Right renal pelvis (tissue), 4 donors: ENCODE measurements around the gene ZNF648. TPM values are rescaled to one million over a fixed set of nuclear protein-coding genes. Genes with fewer than 3 reads are reported as not detected.
A peak's percentile ranks its signal among the peaks of the same experiment; 100 is the strongest.
"Not testable (repeated sequence)": the region's sequence is repeated elsewhere in the genome, so short reads cannot be mapped to it uniquely, and the experiment has no call there.

Experiments used
- DNase-seq, 4 donors: peaks; one replicate each; pipeline ENCODE4 v3.0.0-alpha.2; 2013; ENCODE audit warnings: low read depth in 4 of 4, low spot score in 3 of 4, missing footprints in 1 of 4
- polyA plus RNA-seq, 4 donors: library from polyadenylated mRNA; unstranded; fragments of 120-200 nt; gene quantifications; one replicate each; pipeline ENCODE4 v1.2.1, GENCODE V29; 2013; ENCODE audit not compliant: insufficient read length in 4 of 4

The ZNF648 gene
- polyA plus RNA-seq, 4 donors = 0.11 to 0.48 (median 0.30) TPM

- DNase-seq = no peak
Measured at GRCh38 chr1:182035097-182035770, 26.3 kb downstream of the ZNF648 start.

- DNase-seq = no peak
Measured at GRCh38 chr1:182032251-182032650, 29.3 kb downstream of the ZNF648 start.

- peak; percentile 88 to 93 (median 92) for DNase-seq
Measured at GRCh38 chr1:182029379-182030331, 31.9 kb downstream of the ZNF648 start.

DNA sequence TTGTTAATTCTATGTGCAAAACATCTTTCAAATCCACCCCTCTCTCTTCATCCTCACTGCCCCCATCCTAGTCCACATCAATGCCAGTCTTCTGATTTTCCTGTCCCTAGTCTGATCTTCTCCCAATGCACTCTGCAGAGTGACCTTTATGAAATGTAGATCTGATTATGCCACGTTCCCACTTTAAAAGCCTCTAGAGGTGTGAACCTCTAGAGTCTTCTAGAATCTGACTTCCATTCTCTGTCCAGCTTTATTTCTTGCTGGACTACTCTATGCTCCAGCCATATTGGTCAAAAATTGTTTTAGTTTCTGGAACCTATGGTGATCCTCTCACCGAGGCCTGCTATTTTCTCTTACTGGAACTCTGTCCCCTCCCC is 32.5 kb downstream of the ZNF648 start:
- no peak for DNase-seq

- no peak for DNase-seq
Measured at GRCh38 chr1:182015360-182015759, 46.2 kb downstream of the ZNF648 start.

GRCh38 chr1:182010800-182011370 is 50.6 kb downstream of the ZNF648 start:
- DNase-seq = not testable (repeated sequence)

DNA sequence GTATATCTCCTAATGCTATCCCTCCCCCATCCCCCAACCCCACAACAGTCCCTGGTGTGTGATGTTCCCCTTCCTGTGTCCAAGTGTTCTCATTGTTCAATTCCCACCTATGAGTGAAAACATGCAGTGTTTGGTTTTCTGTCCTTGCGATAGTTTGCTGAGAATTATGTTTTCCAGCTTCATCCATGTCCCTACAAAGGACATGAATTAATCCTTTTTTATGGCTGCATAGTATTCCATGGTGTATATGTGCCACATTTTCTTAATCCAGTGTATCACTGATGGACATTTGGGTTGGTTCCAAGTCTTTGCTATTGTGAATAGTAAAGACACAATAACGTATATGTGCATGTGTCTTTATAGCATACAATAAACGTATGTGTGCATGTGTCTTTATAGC is 56.1 kb downstream of the ZNF648 start:
- not testable (repeated sequence) for DNase-seq

DNA sequence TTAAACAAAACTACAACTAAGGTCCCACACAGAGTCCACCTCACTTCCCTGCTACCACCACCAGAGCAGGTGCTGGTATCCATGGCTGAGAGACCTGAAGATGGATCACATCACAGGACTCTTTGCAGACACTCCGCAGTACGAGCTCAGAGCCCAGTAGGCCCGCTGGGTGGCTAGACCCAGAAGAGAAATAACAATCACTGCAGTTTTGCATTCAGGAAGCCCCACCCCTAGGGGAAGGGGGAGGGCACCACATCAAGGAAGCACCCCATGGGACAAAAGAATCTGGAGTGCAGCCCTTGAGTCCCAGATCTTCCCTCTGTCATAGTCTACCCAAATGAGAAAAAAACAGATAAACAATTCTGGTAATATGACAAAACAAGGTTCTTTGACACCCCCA is 56.9 kb downstream of the ZNF648 start:
- no peak for DNase-seq
